HUES48 (cell line): Measurements from ENCODE around the gene TNRC18.
"Not testable (repeated sequence)": the region's sequence is repeated elsewhere in the genome, so short reads cannot be mapped to it uniquely, and the experiment has no call there.

Source experiments
- H3K27ac ChIP-seq: one replicate; pipeline ENCODE4 v1.7.0; 2013; ENCODE audit warnings: low read depth, low read length, inconsistent platforms
- H3K27me3 ChIP-seq: 2 replicates; pipeline ENCODE4 v1.6.1; 2013; ENCODE audit warnings: mild to moderate bottlenecking, low read length; ENCODE audit not compliant: control insufficient read depth, insufficient read depth
- H3K36me3 ChIP-seq: 2 replicates; pipeline ENCODE4 v1.6.1; 2013; ENCODE audit warnings: low read length; ENCODE audit not compliant: control insufficient read depth, insufficient read depth
- H3K4me1 ChIP-seq: 2 replicates; pipeline ENCODE4 v1.6.1; 2013; ENCODE audit warnings: mild to moderate bottlenecking, low read length; ENCODE audit not compliant: control insufficient read depth, insufficient read depth
- H3K4me3 ChIP-seq: 2 replicates; pipeline ENCODE4 v1.5.1; 2013; ENCODE audit warnings: mild to moderate bottlenecking, low read depth, low read length
- H3K9ac ChIP-seq: 2 replicates; pipeline ENCODE4 v1.6.1; 2013; ENCODE audit warnings: mild to moderate bottlenecking, low read depth, low read length, moderate library complexity
- H3K9me3 ChIP-seq: 2 replicates; pipeline ENCODE4 v1.6.1; 2013; ENCODE audit warnings: low read length; ENCODE audit not compliant: control insufficient read depth, insufficient read depth

The TNRC18 gene

DNA sequence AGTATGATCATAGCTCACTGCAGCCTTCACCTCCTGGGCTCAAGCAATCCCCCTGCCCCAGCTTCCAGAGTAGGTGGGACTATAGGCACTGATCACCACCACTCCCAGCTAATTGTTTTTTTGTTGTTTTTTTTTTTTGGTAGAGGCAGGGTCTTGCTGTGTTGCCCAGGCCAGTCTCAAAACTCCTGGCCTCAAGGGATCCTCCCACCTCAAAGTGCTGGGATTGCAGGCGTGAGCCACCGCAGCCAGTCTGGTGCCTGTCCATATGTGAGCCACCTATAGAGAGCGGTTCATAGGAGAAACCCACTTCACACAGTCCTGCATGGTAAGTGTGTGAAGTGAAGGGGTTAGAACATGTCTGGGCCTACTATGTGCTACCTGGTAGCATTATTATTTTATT lies 93.3 kb downstream of the TNRC18 start:
- H3K9me3 ChIP-seq, result no peaks in the 10 kb centered on the region
- H3K4me3 ChIP-seq, result no peak overlapping the region
- no peaks in the 10 kb centered on the region for H3K4me1 ChIP-seq
- H3K27ac ChIP-seq, result no peak overlapping the region
- no peaks in the 10 kb centered on the region for H3K36me3 ChIP-seq
- no peaks in the 10 kb centered on the region for H3K27me3 ChIP-seq
- H3K9ac ChIP-seq, result no peak overlapping the region

DNA sequence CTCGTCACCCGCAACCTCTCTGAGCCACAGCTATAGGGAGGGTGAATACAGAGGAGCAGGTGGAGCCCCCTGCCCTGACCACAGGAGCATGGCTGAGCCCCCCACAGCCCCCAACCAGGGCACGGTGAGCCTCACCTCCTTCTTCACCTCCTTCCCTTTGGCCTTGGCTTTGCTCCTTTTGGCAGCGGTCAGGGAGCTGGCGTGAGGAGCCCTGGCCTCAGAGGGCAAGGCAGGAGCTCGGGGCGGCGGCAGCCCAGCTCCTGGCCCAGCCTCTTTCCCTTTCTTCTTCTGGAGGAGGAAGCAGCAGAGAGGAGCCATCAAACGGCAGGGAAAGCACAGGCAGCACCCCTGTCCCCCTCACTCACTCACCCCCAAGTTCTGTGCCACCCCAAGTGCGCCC lies 98.7 kb downstream of the TNRC18 start:
- Histone ChIP-seq H3K36me3 (no peaks in the 10 kb centered on the region), H3K27me3 (no peaks in the 10 kb centered on the region), H3K9me3 (no peaks in the 10 kb centered on the region), H3K4me3 (no peak overlapping the region), H3K4me1 (no peaks in the 10 kb centered on the region), H3K9ac (no peak overlapping the region), H3K27ac (no peak overlapping the region)

DNA sequence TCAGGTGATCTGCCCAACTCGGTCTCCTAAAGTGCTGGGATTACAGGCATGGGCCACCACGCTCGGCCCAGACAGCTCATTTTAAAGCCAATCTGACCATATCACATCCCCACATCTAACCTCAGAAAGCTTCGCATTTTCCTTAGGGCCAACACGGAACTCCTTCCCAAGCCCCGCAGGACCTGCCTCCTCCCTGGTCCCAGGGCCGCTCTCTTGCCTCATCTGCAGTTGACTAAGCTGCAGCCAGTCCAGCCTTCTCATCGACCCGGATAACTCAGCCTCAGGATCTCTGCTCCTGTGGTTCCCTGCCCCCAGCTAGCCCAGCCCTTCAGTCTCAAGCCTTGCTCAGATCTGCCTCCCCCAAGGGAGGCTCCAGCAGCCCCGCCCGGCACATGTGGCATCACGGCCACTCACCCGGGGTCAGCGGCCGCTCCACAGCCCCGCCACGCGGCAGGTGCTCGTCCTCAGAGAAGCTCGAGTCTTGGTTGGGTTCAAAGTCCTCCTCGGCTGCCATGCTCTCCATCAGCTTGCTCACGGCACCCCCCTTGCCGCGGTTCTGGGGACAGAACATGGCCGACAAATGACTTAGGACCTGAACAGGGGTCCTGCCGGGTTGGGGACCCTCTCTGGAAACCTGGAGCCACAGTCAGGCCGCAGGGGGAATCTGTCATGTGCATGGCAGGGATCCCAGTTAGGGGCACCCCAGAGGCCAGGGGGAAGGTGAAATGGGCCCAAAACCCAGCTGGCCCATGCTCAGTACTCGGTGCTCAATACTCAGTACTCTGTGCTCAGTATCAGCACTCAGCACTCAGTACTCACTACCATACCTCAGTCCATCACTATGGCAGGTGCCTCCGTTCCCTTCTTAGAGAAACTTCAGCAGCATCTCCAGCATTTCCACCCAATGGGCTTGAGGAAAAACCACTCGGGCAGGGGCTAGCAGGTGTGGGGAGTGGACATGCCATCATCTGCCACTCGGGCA lies 99.5 kb downstream of the TNRC18 start:
- H3K27me3 ChIP-seq, H3K9ac ChIP-seq, H3K27ac ChIP-seq, H3K4me1 ChIP-seq, H3K36me3 ChIP-seq, H3K9me3 ChIP-seq, H3K4me3 ChIP-seq: not testable (repeated sequence)

DNA sequence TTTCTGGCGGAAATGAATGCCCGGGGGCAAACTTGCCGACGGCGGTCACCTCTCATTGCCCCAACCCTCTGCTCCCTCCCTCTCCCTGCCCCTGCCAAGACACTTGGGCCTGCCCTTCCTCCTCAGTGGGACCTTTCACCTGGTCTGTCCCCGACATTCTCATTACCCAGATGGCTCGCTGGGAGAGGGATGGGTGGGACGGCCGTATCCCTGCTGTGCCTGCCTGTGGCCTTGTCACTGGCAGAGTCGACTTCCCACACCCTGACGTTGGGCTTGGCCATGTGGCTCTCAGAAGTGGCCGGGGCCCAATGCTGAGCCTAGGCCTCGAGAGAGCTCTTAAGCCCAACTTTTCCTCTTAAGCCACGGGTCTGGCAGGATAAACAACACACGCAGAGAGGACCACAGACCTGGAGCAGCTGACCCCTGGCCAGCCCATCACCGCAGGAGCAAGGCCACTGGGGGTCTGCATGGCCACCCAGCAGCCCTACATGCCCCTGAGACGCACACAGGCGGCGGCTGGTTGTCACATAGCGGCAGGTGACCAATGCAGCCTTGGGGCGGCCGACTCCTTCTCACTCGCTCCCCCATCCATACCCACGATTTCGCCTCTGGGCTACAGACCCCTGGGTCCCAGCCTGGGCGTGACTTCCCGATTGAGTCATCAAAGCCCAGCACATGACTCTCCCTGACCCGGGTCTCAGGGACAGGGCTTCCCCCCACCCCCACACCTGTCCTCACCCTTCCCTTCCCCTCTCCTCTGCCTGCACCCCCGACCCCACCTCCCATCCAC lies 100.8 kb downstream of the TNRC18 start:
- Histone ChIP-seq H3K4me1 (no peaks in the 10 kb centered on the region), H3K9me3 (no peaks in the 10 kb centered on the region; the same call in 1 of the 2 replicates), H3K27me3 (no peaks in the 10 kb centered on the region), H3K4me3 (no peak overlapping the region), H3K27ac (no peak overlapping the region), H3K9ac (no peak overlapping the region), H3K36me3 (no peaks in the 10 kb centered on the region)

DNA sequence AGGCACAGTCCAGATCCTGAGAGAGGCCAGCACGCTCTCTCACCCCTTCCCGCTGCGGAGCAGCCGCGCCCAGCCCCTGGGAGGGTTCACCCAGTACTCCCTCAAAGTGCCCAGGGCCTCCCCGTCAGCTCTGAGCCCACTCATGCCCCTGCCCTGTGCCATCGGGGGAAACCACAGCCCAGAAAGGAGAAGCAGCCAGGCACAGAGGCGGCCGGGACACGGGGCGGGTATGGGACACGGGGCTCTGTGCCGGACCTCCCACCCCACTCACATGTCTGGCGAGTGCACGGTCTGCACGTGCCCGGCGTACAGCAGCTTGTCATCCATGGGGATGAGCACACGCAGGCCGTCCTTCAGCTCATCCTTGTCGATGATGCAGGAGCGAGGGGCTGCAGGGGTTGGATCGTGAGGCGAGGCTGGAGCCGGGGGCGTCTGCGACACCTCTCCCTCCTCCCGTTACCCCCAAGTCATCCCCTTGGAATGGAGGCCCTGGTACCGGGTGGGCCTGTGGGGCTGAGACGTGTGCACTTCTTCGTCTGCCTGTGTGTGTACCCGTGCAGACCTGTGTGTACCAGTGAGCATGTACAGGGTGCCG lies 102.7 kb downstream of the TNRC18 start:
- no peak overlapping the region for H3K27ac ChIP-seq
- H3K9me3 ChIP-seq, result no peaks in the 10 kb centered on the region; the same call in 1 of the 2 replicates
- no peak overlapping the region for H3K4me3 ChIP-seq
- no peak overlapping the region for H3K9ac ChIP-seq
- no peaks in the 10 kb centered on the region for H3K4me1 ChIP-seq
- no peaks in the 10 kb centered on the region for H3K36me3 ChIP-seq
- no peaks in the 10 kb centered on the region for H3K27me3 ChIP-seq

DNA sequence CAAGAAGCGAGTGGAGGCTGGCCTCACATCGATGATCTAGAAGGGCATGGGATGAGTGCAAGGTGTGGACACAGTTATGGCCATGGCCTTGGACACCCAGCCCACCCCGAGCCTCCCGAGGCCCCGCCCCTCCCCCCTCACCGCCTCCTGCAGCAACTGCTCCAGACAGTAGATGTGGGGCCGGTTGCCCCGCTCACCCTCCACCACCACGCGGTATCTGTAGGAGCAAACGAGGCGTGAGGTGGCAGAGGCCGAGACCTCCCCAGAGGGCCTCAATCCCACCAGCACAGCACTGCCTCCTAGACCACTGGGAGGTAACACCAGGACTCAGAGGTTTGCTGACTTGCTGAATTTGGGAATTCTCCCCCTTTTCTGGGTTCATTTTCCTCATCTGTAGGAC lies 103.2 kb downstream of the TNRC18 start:
- H3K4me1 ChIP-seq, result no peaks in the 10 kb centered on the region
- H3K4me3 ChIP-seq, result no peak overlapping the region
- no peaks in the 10 kb centered on the region for H3K36me3 ChIP-seq
- no peak overlapping the region for H3K9ac ChIP-seq
- no peak overlapping the region for H3K27ac ChIP-seq
- no peaks in the 10 kb centered on the region; the same call in 1 of the 2 replicates for H3K9me3 ChIP-seq
- H3K27me3 ChIP-seq, result no peaks in the 10 kb centered on the region

DNA sequence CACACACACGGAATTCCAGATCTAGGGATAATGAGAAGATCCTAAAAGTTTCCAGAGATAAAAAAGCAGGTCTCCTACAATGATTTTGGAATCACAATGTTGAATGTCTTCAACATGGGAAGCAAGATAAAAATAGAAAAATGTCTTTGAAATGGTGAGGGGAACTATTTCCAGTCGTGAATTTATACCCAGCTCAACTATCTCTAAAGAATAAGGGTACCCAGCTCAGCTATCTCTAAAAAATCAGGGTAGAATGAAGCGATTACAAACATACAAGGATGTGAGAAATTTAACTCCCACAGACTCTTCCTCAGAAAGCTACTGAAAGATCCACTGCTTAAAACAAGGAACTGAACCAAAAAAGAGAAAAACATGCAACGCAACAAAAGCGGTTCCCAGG lies 105.0 kb downstream of the TNRC18 start:
- H3K9ac ChIP-seq, H3K9me3 ChIP-seq, H3K36me3 ChIP-seq, H3K4me1 ChIP-seq, H3K27me3 ChIP-seq, H3K27ac ChIP-seq, H3K4me3 ChIP-seq: not testable (repeated sequence)

DNA sequence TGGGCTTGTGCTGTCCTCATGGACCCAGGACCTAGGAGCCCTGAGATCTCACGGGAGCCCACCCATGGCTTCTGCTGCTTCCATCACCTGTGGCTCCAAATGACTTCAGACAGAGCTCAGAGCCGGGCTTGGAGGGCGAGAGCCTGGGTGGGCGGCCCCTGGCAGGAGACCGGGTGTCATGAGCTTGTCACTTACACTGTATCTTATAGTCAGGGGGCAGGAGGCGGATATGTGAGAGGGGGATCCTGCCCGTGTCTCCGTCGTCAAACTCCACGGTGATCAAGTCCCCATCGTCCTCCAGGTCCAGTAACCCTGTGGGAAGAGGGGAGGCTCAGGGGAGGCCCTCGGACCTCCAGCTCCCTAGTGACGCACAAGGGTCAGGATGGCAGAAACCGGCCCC lies 107.9 kb downstream of the TNRC18 start:
- no peak overlapping the region for H3K9ac ChIP-seq
- no peak overlapping the region for H3K27ac ChIP-seq
- peaks cover 3% of the 10 kb centered on the region; the same call in 1 of the 2 replicates for H3K36me3 ChIP-seq
- no peaks in the 10 kb centered on the region; the same call in 1 of the 2 replicates for H3K9me3 ChIP-seq
- no peaks in the 10 kb centered on the region for H3K27me3 ChIP-seq
- no peaks in the 10 kb centered on the region for H3K4me1 ChIP-seq
- no peak overlapping the region for H3K4me3 ChIP-seq

DNA sequence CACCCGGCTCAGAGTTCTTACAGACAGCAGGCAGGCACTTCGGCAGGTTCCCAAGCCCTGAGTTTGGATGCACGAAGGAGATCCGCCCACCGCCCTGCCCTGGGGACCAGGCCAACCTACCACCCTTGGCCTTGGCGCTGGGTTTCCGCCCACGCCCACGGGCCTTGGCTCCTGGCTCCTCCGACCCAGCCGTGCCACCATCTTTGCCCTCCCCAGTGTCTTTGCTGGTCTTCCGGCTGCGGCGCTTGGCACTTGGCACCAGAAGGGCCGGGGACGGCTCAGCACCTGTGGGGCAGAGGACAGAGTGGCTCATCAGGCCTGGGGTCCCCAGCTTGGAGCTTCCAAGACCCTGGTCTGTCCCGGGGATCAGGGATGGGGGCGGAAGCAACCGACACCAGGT lies 108.8 kb downstream of the TNRC18 start:
- no peak overlapping the region for H3K27ac ChIP-seq
- no peaks in the 10 kb centered on the region; the same call in 1 of the 2 replicates for H3K9me3 ChIP-seq
- H3K27me3 ChIP-seq, result no peaks in the 10 kb centered on the region
- H3K9ac ChIP-seq, result no peak overlapping the region
- peaks cover 3% of the 10 kb centered on the region; the same call in 1 of the 2 replicates for H3K36me3 ChIP-seq
- H3K4me3 ChIP-seq, result no peak overlapping the region
- no peaks in the 10 kb centered on the region for H3K4me1 ChIP-seq

DNA sequence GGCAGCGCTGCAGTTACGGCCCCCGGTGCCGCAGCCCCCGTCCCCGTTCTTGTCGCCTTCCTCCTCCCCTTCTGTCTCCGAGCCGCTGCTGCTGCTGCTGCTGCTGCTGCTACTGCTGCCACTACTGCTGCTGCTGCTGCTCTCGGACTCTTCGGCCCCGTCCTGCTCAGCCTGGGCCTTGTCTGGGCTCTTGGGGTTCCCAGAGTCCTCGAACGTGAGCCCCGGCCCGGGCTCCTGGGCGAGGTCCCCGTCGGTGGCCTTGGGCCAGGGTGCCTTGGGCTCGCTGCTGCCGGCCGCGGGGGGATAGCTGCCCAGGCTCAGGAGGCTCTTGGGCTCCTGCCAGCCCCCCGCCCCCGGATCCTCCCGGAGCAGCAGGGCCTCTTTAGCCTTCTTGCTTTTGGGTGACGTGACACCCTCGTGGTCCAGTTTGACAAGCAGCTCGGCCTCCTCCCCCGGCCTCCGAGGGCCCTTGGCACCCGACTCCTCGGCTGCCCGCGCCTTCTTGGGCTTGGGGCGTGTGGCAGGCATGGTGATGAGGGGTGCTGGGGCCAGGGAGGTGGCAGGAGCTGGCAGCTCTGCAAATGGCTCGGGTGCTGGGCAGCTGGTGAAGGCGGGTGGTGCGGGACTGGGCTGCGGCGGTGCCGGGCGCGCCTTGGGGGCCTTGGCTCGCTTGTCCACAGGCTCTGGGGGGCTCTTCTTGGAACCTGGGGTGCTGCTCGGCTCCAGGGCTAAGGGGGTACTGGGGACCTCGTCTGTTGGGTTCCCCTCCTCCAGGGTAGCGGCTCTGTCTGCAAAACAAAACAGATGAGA lies 110.4 kb downstream of the TNRC18 start:
- not testable (repeated sequence) for H3K36me3 ChIP-seq, H3K4me3 ChIP-seq, H3K4me1 ChIP-seq, H3K27me3 ChIP-seq, H3K27ac ChIP-seq, H3K9ac ChIP-seq, H3K9me3 ChIP-seq
